T-cell (primary cell): ENCODE results near the gene GVQW3. TPM values are rescaled to one million over a fixed set of nuclear protein-coding genes. Genes with fewer than 3 reads are reported as not detected.

Experiments
- ATAC-seq, 4 experiments: fragments of 200-7000 bp in 3 of 4; fragments of 150-1000 bp in 1 of 4; cut with Tn5 transposase; replicated peaks in 1 of 4; 1 replicate in 3 of 4; 2 replicates in 1 of 4; pipeline ENCODE4 v1.10.0; 2021; ENCODE audit warnings: moderate library complexity in 3 of 4, mild to moderate bottlenecking in 2 of 4, moderate number of reproducible peaks in 1 of 4
- CTCF ChIA-PET, 2 donors: fragments of 300-600 bp; sonication (Branson Sonifier 250); formaldehyde crosslinking; loops; one replicate each; lab custom pipeline; 2022; ENCODE audit warnings: antibody characterized with exemption in 2 of 2; lab: Charles Lee
- POLR2A ChIA-PET, 2 donors: fragments of 300-600 bp; sonication (Branson Sonifier 250); formaldehyde crosslinking; loops; one replicate each; lab custom pipeline; 2022; ENCODE audit warnings: antibody characterized with exemption in 2 of 2; lab: Charles Lee
- DNase-seq, 35 experiments: peaks; one replicate each; pipeline versions ENCODE4 v3.0.0 to v3.0.0-alpha.2; 2013 to 2023
- H3K27ac ChIP-seq: one replicate; pipeline ENCODE4 v1.5.1; 2013; ENCODE audit warnings: low read length
- H3K27me3 ChIP-seq, 2 experiments: replicated peaks in 1 of 2; 1 replicate in 1 of 2; 2 replicates in 1 of 2; pipeline versions ENCODE4 v1.6.1 to v1.7.0; 2013; ENCODE audit warnings: low read length in 1 of 2, mixed read lengths in 1 of 2; ENCODE audit not compliant: control insufficient read depth in 2 of 2, insufficient read depth in 2 of 2; ENCODE audit errors: extremely low read depth in 1 of 2
- H3K36me3 ChIP-seq, 2 donors: 1 replicate in 1 of 2; 2 replicates in 1 of 2; pipeline versions ENCODE4 v1.6.1 to v1.7.0; 2013; ENCODE audit warnings: low read length in 1 of 2; ENCODE audit not compliant: control insufficient read depth in 2 of 2, insufficient read depth in 1 of 2; ENCODE audit errors: extremely low read depth in 1 of 2
- H3K4me1 ChIP-seq, 2 experiments: 1 replicate in 1 of 2; 2 replicates in 1 of 2; pipeline versions ENCODE4 v1.6.1 to v1.7.0; 2013; ENCODE audit warnings: low read length in 2 of 2, mixed read lengths in 1 of 2; ENCODE audit not compliant: insufficient read depth in 2 of 2, control insufficient read depth in 1 of 2; ENCODE audit errors: extremely low read depth in 1 of 2
- H3K4me3 ChIP-seq, 2 donors: 1 replicate in 1 of 2; 2 replicates in 1 of 2; pipeline versions ENCODE4 v1.5.1 to v1.7.0; 2013; ENCODE audit warnings: mild to moderate bottlenecking in 2 of 2, low read length in 1 of 2, moderate library complexity in 1 of 2; ENCODE audit not compliant: control insufficient read depth in 1 of 2; ENCODE audit errors: extremely low read depth in 1 of 2
- H3K9me3 ChIP-seq: 2 replicates; pipeline ENCODE4 v1.7.0; 2013
- H3K27ac Mint-ChIP-seq, 2 donors: one replicate each; pipeline ENCODE4 v1.8.0; 2020 to 2021; ENCODE audit warnings: mild to moderate bottlenecking in 2 of 2, mixed read lengths in 2 of 2
- H3K27me3 Mint-ChIP-seq, 2 donors: one replicate each; pipeline ENCODE4 v1.8.0; 2021 to 2022; ENCODE audit warnings: mixed read lengths in 2 of 2
- H3K36me3 Mint-ChIP-seq: one replicate; pipeline ENCODE4 v1.8.0; 2021; ENCODE audit warnings: mixed read lengths
- H3K4me1 Mint-ChIP-seq, 3 donors: one replicate each; pipeline ENCODE4 v1.8.0; 2020 to 2022; ENCODE audit warnings: mixed read lengths in 3 of 3, mild to moderate bottlenecking in 1 of 3
- H3K4me3 Mint-ChIP-seq, 3 donors: one replicate each; pipeline ENCODE4 v1.8.0; 2020 to 2022; ENCODE audit warnings: mild to moderate bottlenecking in 3 of 3, mixed read lengths in 3 of 3, moderate library complexity in 3 of 3
- H3K9me3 Mint-ChIP-seq, 3 donors: one replicate each; pipeline ENCODE4 v1.8.0; 2020 to 2022; ENCODE audit warnings: mixed read lengths in 3 of 3
- WGBS: methylation state at CpG from one replicate; pipeline ENCODE4 v1.1.5; 2013; ENCODE audit warnings: missing lambda C conversion rate; ENCODE audit not compliant: insufficient coverage; 5-methylcytosine and 5-hydroxymethylcytosine counted together
- total RNA-seq, 35 experiments: library from RNA in 6 of 35; stranded (reverse) in 6 of 35; fragments of 120-200 nt in 1 of 35; gene quantifications; one replicate each; pipeline versions ENCODE4 v1.2.1 to v1.2.4 and lab custom pipeline; 2013 to 2026

GVQW3 gene
- total RNA-seq, 5 donors from 2014 or later (not counting 1 experiment from before 2014, with no cell fraction given), result 4.1 to 8.3 (median 5.9) TPM

DNA sequence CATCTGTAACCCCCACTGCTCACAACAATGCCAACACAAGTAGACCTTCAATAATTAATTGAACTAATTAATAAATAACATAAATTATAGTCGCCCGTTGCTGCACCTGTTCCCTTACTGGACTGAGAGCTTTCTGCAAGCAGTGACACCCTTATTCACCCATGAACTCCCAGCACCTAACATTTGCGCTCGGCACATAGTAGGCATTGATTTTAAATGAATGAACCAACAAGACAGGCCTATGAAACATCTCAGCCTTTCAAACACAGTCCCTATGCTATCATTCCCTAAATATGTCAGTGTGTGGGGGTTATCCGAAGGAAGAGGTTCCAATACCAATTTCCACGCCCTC, 1.3 kb upstream of the GVQW3 start:
- Mint-ChIP-seq H3K9me3 (no peaks in the 10 kb centered on the region), H3K36me3 (no peaks in the 10 kb centered on the region), H3K4me1 (peaks cover 74 to 79% (median 78%) of the 10 kb centered on the region in 3 donors), H3K27me3 (no peaks in the 10 kb centered on the region), H3K4me3 (peak overlapping the region; percentile 88 to 95 (median 92)), H3K27ac (peak overlapping the region; percentile 87 to 89)
- no peaks in the 10 kb centered on the region for H3K9me3 ChIP-seq
- peak overlapping the region; percentile 17 for H3K27ac ChIP-seq
- DNase-seq (no peak), ATAC-seq (no peak)
- no peaks in the 10 kb centered on the region for H3K36me3 ChIP-seq
- POLR2A ChIA-PET, result no interaction called here
- no peaks in the 10 kb centered on the region for H3K27me3 ChIP-seq
- no CpG with 5 or more reads among the region's 6 CpGs for WGBS
- H3K4me1 ChIP-seq, result peaks cover 10 to 38% of the 10 kb centered on the region in 2 experiments
- H3K4me3 ChIP-seq, result peak overlapping the region; percentile 71 to 75
- CTCF ChIA-PET, result interaction anchor here in 1 of 2 donors (0.5 kb wide), 1 partner anchor 19 kb away, joined by 4 read pairs; no protein-coding TSS in a partner anchor

DNA sequence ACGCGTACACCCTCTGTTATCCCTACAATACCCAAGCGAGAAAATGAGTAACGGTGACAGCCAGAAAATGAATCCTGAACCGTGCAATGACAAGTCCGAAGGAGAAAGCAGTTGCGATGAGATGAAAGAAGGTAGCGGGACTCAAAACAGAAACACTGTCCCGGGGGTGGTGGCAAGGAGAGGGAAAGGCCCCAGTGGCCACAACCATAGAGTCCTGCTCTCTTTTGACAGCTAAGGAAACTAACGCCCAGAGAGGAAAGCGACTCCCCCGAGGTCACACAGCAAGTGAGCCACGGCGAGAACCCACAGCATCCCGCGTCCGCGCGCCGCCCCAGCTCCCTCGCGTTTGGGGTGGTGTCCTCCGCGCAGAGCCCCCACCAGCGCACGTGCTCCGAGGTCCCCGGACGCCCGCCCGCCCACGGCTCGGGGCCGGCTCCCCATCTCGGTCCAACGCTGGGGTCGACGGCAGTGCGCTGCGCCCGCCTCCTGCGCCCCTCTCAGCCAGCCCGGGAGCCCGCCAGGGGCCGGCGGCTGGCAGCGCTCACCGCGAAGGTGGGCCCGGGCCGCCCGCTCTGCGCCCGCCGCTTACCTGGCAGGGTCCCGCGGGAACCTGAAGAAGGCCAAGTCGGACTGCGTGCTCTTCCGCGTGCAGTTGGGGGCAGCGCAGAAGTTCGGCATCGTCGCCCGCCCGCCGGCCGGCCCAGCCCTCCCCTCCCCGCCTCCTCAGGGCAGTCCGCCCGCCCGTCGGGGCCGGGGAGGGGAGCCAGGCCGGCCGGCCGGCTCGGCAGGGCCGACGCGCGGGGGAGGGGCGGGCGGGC, 755 bp upstream of the GVQW3 start:
- Mint-ChIP-seq H3K4me3 (peak overlapping the region; percentile 91 to 95 (median 92)), H3K27me3 (no peaks in the 10 kb centered on the region), H3K27ac (peak overlapping the region; percentile 87 to 89), H3K36me3 (peaks cover 3% of the 10 kb centered on the region), H3K4me1 (peaks cover 69 to 74% (median 74%) of the 10 kb centered on the region in 3 donors), H3K9me3 (no peaks in the 10 kb centered on the region)
- Histone ChIP-seq H3K4me1 (peaks cover 10 to 38% of the 10 kb centered on the region in 2 experiments), H3K36me3 (no peaks in the 10 kb centered on the region), H3K4me3 (peak overlapping the region; percentile 71 to 75), H3K9me3 (no peaks in the 10 kb centered on the region), H3K27ac (peak overlapping the region; percentile 17), H3K27me3 (no peaks in the 10 kb centered on the region)
- ATAC-seq (peak; percentile 39 to 54 (median 45)), DNase-seq (peak in 32 of 35 experiments; percentile 8 to 72 (median 34))
- ChIA-PET CTCF (interaction anchor here in 1 of 2 donors (0.5 kb wide), 1 partner anchor 20 kb away, joined by 4 read pairs; no protein-coding TSS in a partner anchor), POLR2A (no interaction called here)
- 0% methylated on average over 79 of the region's 85 CpGs for WGBS

DNA sequence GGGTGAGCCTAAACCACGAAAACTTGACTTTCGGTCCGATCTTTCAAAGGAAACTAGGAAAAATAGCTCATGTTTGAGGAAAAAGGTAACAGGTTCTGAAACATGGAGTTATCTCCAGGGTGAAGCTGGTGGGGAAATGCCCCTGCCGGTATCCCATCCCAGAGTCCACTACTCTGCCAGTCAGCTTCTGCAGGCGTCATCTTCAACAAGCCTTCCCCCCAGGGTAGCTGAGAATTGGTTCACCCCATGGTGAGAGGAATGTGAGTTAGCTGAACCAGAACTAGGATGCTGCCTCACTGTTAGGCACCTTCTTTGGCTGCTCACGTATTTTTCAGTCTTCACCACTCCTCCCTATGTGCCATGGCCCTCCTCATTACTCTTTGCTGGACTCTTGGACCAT, 1.1 kb downstream of the GVQW3 start:
- H3K4me3 Mint-ChIP-seq, result peak overlapping the region; percentile 91 to 95 (median 95)
- H3K36me3 Mint-ChIP-seq, result peaks cover 14% of the 10 kb centered on the region
- H3K4me1 ChIP-seq, result peaks cover 10 to 38% of the 10 kb centered on the region in 2 experiments
- DNase-seq (no peak), ATAC-seq (no peak)
- ChIA-PET POLR2A (interaction anchor here (0.5 to 0.6 kb wide), 2 partner anchors 86 to 983 kb away, joined by 3 to 5 read pairs; no protein-coding TSS in a partner anchor), CTCF (no interaction called here)
- H3K27me3 Mint-ChIP-seq, result no peaks in the 10 kb centered on the region
- H3K36me3 ChIP-seq, result no peaks in the 10 kb centered on the region
- no peak overlapping the region for H3K4me3 ChIP-seq
- H3K27me3 ChIP-seq, result no peaks in the 10 kb centered on the region
- H3K27ac Mint-ChIP-seq, result no peak overlapping the region
- no peak overlapping the region for H3K27ac ChIP-seq
- no peaks in the 10 kb centered on the region for H3K9me3 ChIP-seq
- peaks cover 56 to 65% (median 59%) of the 10 kb centered on the region in 3 donors for H3K4me1 Mint-ChIP-seq
- H3K9me3 Mint-ChIP-seq, result no peaks in the 10 kb centered on the region
- 93% methylated on average over 4 of the region's 6 CpGs for WGBS

DNA sequence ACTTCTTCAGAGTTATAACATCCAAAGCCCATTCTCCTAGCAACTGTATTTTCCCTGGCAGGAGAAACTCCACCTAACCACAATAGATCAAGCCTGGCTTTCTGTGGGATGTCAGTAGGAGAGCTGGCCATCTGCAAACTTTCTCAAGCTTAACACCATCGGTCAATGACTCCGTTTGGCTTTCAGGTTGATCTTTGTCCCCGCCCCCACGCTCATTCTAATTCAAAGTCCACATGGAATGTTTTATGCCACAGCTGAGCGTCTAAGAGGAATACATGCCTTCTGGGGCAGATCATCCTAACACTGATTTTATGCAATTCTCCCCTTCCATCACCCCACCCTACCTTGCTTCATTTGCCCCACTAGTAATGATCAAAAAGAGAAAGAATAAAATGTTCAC, 4.8 kb downstream of the GVQW3 start:
- Mint-ChIP-seq H3K27ac (no peak overlapping the region), H3K27me3 (no peaks in the 10 kb centered on the region), H3K36me3 (peaks cover 18% of the 10 kb centered on the region), H3K4me3 (no peak overlapping the region), H3K9me3 (no peaks in the 10 kb centered on the region), H3K4me1 (peaks cover 29 to 35% (median 35%) of the 10 kb centered on the region in 3 donors)
- CTCF ChIA-PET, result no interaction called here
- Histone ChIP-seq H3K36me3 (no peaks in the 10 kb centered on the region), H3K27me3 (no peaks in the 10 kb centered on the region), H3K4me1 (peaks cover 3 to 19% of the 10 kb centered on the region in 2 experiments), H3K9me3 (no peaks in the 10 kb centered on the region), H3K4me3 (no peak overlapping the region), H3K27ac (no peak overlapping the region)
- DNase-seq (no peak), ATAC-seq (no peak)
- POLR2A ChIA-PET, result no interaction called here
- WGBS, result 100% methylated on average over 2 of the region's 5 CpGs

DNA sequence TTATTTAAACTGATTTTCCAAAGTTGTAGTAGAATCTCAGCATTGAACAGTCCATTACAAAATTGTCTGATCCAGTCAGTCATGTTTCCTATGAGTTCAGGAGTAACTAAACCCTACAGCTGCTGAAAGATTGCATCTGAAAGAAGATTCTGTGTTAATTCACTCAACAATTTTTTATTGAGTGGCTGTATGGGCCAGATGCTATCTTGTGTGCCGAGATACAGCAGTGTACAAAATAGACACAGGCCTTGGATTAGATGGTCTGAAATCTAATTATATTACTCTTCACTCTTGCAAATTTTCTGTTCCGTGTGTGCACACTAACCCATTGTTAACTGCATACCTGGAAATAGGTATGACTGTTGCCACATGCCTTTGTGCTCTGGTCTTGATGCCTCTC, 7.3 kb downstream of the GVQW3 start:
- DNase-seq (no peak), ATAC-seq (no peak)
- no peaks in the 10 kb centered on the region for H3K4me1 ChIP-seq
- no peaks in the 10 kb centered on the region for H3K27me3 ChIP-seq
- no peak overlapping the region for H3K27ac ChIP-seq
- peaks cover 18% of the 10 kb centered on the region for H3K36me3 Mint-ChIP-seq
- H3K36me3 ChIP-seq, result no peaks in the 10 kb centered on the region
- no peaks in the 10 kb centered on the region for H3K27me3 Mint-ChIP-seq
- no peak overlapping the region for H3K27ac Mint-ChIP-seq
- peaks cover 7 to 14% (median 12%) of the 10 kb centered on the region in 3 donors for H3K4me1 Mint-ChIP-seq
- no peaks in the 10 kb centered on the region for H3K9me3 ChIP-seq
- ChIA-PET POLR2A (no interaction called here), CTCF (interaction anchor here (0.6 to 1.0 kb wide), 4 partner anchors 13 to 135 kb away, joined by 3 to 6 read pairs (median 4); no protein-coding TSS in a partner anchor)
- no CpG with 5 or more reads among the region's 2 CpGs for WGBS
- H3K9me3 Mint-ChIP-seq, result no peaks in the 10 kb centered on the region
- H3K4me3 Mint-ChIP-seq, result no peak overlapping the region
- H3K4me3 ChIP-seq, result no peak overlapping the region

DNA sequence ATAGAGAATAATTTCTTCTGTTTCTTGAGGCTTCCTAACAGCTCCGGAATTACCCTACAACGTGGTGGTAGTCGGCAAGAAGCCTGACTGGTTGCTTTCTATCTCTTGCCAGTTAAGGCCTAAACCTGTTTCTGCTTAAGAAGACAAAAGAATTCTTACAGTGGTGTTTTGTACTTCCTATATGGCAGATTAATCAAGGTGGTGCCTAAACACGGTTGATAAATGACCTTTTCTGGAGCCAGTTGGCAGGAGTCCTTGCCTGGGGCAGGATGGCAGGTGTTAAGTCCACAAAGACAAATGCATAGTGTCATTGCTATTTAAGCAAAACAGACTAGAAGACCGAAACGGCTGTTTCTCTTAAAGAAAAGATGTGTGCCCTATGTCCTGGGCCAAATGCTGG, 9.9 kb downstream of the GVQW3 start:
- Mint-ChIP-seq H3K27ac (no peak overlapping the region), H3K27me3 (no peaks in the 10 kb centered on the region), H3K9me3 (no peaks in the 10 kb centered on the region), H3K36me3 (peaks cover 10% of the 10 kb centered on the region), H3K4me3 (no peak overlapping the region), H3K4me1 (peaks cover 0 to 6% (median 2%) of the 10 kb centered on the region in 3 donors)
- no peak overlapping the region for H3K27ac ChIP-seq
- ChIA-PET CTCF (no interaction called here), POLR2A (no interaction called here)
- DNase-seq, result no peak
- no peaks in the 10 kb centered on the region for H3K9me3 ChIP-seq
- no peaks in the 10 kb centered on the region for H3K36me3 ChIP-seq
- H3K4me3 ChIP-seq, result no peak overlapping the region
- no peaks in the 10 kb centered on the region for H3K4me1 ChIP-seq
- no peak for ATAC-seq
- no peaks in the 10 kb centered on the region for H3K27me3 ChIP-seq
- 52% methylated on average over 4 of the region's 6 CpGs for WGBS
